ENCODE measurements around the gene RRM1.

Gene RRM1

GRCh38 chr11:4102711-4103110 is 8.1 kb downstream of the RRM1 start:
- H4K20me1 ChIP-seq (ENCODE audit: insufficient read depth, low read length), result no peaks in the 10 kb centered on the region
- H3K36me3 ChIP-seq (ENCODE audit: insufficient read depth, low read length), result peaks cover 85% of the 10 kb centered on the region
- no peaks in the 10 kb centered on the region for H3K9me2 ChIP-seq (ENCODE audit: low read depth, low read length)
- H3K9ac ChIP-seq (ENCODE audit: low read length), result no peak overlapping the region
- no peaks in the 10 kb centered on the region for H3K9me3 ChIP-seq (ENCODE audit: low read length)
- no peak for TF ChIP-seq CTCF (IDR thresholded peaks at IDR 0.05; ENCODE audit: low read length)
- TF ChIP-seq EZH2 (IDR thresholded peaks at IDR 0.05; ENCODE audit: borderline replicate concordance, low read length), result no peak
- H2AFZ ChIP-seq (ENCODE audit: low read length), result no peak overlapping the region
- H3K4me1 ChIP-seq (ENCODE audit: insufficient read depth, low read length, severe bottlenecking), result peaks cover 4% of the 10 kb centered on the region
- no peak overlapping the region for H3K4me3 ChIP-seq (ENCODE audit: low read depth, low read length, poor library complexity, severe bottlenecking)
- no peaks in the 10 kb centered on the region for H3K27me3 ChIP-seq (ENCODE audit: insufficient read depth, low read length)
- no peaks in the 10 kb centered on the region for H3F3A ChIP-seq (ENCODE audit: insufficient read depth, low read length)
- no peak overlapping the region for H3K4me2 ChIP-seq (ENCODE audit: low read length)
- H3K27ac ChIP-seq (ENCODE audit: low read depth, low read length, poor library complexity, severe bottlenecking), result no peak overlapping the region
- H3K79me2 ChIP-seq (ENCODE audit: insufficient read depth, low read length), result peaks cover 46% of the 10 kb centered on the region

- H3K4me3 ChIP-seq (ENCODE audit: low read depth, low read length, poor library complexity, severe bottlenecking), result no peak overlapping the region
- no peaks in the 10 kb centered on the region for H3F3A ChIP-seq (ENCODE audit: insufficient read depth, low read length)
- H2AFZ ChIP-seq (ENCODE audit: low read length), result no peak overlapping the region
- H4K20me1 ChIP-seq (ENCODE audit: insufficient read depth, low read length), result no peaks in the 10 kb centered on the region
- no peak overlapping the region for H3K9ac ChIP-seq (ENCODE audit: low read length)
- no peak overlapping the region for H3K4me2 ChIP-seq (ENCODE audit: low read length)
- peaks cover 90% of the 10 kb centered on the region for H3K36me3 ChIP-seq (ENCODE audit: insufficient read depth, low read length)
- no peaks in the 10 kb centered on the region for H3K9me3 ChIP-seq (ENCODE audit: low read length)
- peaks cover 42% of the 10 kb centered on the region for H3K79me2 ChIP-seq (ENCODE audit: insufficient read depth, low read length)
- no peaks in the 10 kb centered on the region for H3K27me3 ChIP-seq (ENCODE audit: insufficient read depth, low read length)
- H3K4me1 ChIP-seq (ENCODE audit: insufficient read depth, low read length, severe bottlenecking), result no peaks in the 10 kb centered on the region
- H3K9me2 ChIP-seq (ENCODE audit: low read depth, low read length), result no peaks in the 10 kb centered on the region
- no peak for TF ChIP-seq CTCF (IDR thresholded peaks at IDR 0.05; ENCODE audit: low read length)
- no peak for TF ChIP-seq EZH2 (IDR thresholded peaks at IDR 0.05; ENCODE audit: borderline replicate concordance, low read length)
- H3K27ac ChIP-seq (ENCODE audit: low read depth, low read length, poor library complexity, severe bottlenecking), result no peak overlapping the region
Measured at GRCh38 chr11:4103269-4103668, 8.7 kb downstream of the RRM1 start.

- Histone ChIP-seq H3K9me2 (ENCODE audit: low read depth, low read length) (no peaks in the 10 kb centered on the region), H3K27ac (ENCODE audit: low read depth, low read length, poor library complexity, severe bottlenecking) (no peak overlapping the region), H3K79me2 (ENCODE audit: insufficient read depth, low read length) (peaks cover 16% of the 10 kb centered on the region), H4K20me1 (ENCODE audit: insufficient read depth, low read length) (no peaks in the 10 kb centered on the region), H3K4me3 (ENCODE audit: low read depth, low read length, poor library complexity, severe bottlenecking) (no peak overlapping the region), H3K9ac (ENCODE audit: low read length) (no peak overlapping the region), H3K9me3 (ENCODE audit: low read length) (no peaks in the 10 kb centered on the region), H2AFZ (ENCODE audit: low read length) (no peak overlapping the region), H3F3A (ENCODE audit: insufficient read depth, low read length) (no peaks in the 10 kb centered on the region), H3K4me2 (ENCODE audit: low read length) (no peak overlapping the region), H3K4me1 (ENCODE audit: insufficient read depth, low read length, severe bottlenecking) (no peaks in the 10 kb centered on the region), H3K36me3 (ENCODE audit: insufficient read depth, low read length) (peaks cover 92% of the 10 kb centered on the region), H3K27me3 (ENCODE audit: insufficient read depth, low read length) (no peaks in the 10 kb centered on the region)
- TF ChIP-seq CTCF (IDR thresholded peaks at IDR 0.05; ENCODE audit: low read length) (no peak), EZH2 (IDR thresholded peaks at IDR 0.05; ENCODE audit: borderline replicate concordance, low read length) (no peak)
Measured at GRCh38 chr11:4105916-4106315, 11.3 kb downstream of the RRM1 start.
